ENCODE results near the gene MYH16.
"Not testable (repeated sequence)": the region's sequence is repeated elsewhere in the genome, so short reads cannot be mapped to it uniquely, and the experiment has no call there.

MYH16 gene

DNA sequence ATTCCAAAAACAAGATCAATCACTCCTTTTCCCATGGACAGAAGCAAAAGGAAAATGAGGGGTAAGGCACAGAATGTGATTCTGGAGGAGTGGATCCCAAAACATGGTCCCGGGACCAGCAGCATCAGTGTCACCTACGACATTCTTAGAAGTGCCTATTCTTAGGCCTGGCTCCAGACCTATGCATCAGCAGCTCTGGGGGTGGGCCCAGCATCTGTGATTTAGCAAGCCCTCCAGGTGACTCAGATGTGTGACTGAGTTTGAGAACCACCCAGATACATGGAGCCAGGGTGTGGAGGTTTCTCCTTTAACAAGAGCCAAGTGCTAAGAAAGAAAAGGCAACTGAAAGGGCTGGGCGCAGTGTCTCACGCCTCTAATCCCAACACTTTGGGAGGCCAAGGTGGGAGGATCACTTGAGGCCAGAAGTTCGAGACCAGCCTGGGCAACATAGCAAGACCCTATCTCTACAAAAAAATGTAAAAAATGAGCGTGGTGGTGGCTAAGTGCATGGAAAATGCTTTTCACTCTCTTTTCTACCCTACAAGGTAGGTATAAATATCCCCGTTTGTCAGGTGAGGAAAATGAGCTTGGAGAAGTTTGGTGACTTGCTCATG is 35.9 kb downstream of the MYH16 start:
- no peak for FAIRE-seq

- FAIRE-seq, result no peak
Observed at GRCh38 chr7:99309111-99309510, 36.5 kb downstream of the MYH16 start.

- FAIRE-seq, result no peak
Observed at GRCh38 chr7:99310004-99310403, 37.4 kb downstream of the MYH16 start.

GRCh38 chr7:99311702-99312101 is 39.1 kb downstream of the MYH16 start:
- no peak for FAIRE-seq

DNA sequence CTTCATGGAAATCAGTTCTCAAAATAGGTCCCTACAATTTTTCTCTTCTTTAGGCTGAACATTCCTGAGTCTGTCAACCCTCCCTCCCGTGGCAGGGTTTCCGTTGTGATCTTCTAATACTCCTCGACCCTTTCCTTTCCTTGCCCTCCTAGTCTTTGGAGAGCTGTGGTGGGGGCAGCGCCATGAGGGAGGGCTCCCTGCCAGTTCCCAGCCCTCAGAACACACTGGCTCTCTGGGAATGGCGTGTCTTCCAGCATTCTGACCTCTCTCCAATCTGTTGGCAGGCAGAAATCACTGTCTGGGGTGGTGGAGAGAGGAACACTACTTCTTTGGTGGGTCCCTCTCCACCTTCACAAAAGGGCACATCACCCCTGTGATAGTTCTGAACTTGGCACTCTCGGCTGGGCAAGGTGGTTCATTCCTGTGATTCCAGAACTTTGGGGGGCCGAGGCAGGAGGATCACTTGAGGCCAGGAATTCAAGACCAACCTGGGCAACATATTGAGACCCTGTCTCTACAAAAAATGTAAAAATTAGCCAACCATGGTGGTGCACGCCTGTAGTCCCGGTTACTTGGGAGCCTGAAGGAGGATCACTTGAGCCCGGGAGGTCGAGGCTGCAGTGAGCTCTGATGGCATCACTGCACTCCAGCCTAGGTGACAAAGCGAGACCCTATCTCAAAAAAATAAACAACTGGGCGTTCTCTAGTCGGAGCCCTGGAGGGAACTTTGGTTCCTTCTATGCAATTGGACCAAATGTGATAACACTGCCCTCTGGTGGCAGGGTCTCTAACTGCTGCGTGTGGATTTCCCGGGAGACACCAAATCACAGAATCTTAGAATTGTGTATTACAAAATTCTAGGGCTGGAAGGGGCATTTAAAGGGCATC is 39.9 kb downstream of the MYH16 start:
- peak; percentile 42 for FAIRE-seq

- no peak for FAIRE-seq
Observed at GRCh38 chr7:99313204-99313573, 40.5 kb downstream of the MYH16 start.

GRCh38 chr7:99314504-99314903 is 41.9 kb downstream of the MYH16 start:
- no peak for FAIRE-seq

DNA sequence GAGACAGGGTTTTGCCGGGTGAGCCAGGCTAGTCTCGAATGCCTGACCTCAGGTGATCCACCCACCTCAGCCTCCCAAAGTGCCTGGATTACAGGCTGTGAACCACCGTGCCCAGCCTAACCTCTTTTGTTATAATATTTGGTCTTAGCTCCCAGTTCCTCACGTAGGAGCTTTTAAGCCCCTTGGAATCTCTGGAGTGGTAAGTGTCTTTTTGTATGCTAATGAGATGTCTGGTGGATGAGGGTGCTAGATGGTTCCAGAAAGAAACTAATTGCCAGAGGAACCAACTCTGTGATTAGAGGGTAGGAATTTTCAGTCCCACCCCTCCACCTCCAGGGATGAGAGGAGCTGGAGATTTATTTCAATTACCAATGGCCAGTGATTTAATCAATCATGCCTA is 47.7 kb downstream of the MYH16 start:
- FAIRE-seq, result no peak

- FAIRE-seq, result not testable (repeated sequence)
Observed at GRCh38 chr7:99322659-99323058, 50.0 kb downstream of the MYH16 start.

DNA sequence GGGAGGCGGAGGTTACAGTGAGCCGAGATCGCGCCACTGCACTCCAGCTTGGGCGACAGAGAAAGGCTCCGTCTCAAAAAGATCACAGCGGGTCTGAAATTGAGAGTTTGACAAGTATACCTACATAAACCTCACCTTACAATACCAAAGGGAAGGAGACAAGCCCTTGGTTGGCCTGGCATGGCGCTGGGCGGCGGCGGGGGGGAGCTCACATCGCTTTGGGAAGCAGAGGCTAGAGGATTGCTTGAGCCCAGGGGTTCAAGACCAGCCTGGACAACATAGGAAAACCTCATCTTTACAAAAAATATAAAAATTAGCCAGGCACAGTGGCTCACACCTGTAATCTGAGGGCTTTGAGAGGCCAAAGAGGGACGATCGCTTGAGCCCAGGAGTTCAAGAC is 51.9 kb downstream of the MYH16 start:
- no peak for FAIRE-seq

DNA sequence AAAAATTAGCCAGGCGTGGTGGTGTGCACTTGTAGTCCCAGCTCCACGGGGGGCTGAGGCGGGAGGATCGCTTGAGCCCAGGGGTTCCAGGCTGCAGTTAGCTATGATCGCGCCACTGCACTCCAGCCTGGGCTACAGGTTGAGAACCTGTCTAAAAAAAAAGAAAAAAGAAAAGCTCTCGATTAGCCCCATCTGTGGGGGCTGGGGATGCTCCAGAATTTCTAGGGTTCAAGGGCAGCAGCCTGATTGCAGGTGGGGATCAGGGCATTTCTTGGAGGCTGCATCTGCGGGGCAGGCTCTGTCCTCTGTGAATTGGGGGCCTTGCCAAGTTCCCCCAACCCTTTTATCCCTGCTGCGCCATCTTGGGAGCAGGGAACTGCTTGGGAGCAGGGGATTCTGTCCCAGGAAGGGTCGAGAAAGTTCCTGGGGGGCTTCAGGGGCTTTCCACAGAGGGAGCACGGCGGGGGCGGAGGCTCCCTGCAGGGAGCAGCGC is 52.4 kb downstream of the MYH16 start:
- no peak for FAIRE-seq

DNA sequence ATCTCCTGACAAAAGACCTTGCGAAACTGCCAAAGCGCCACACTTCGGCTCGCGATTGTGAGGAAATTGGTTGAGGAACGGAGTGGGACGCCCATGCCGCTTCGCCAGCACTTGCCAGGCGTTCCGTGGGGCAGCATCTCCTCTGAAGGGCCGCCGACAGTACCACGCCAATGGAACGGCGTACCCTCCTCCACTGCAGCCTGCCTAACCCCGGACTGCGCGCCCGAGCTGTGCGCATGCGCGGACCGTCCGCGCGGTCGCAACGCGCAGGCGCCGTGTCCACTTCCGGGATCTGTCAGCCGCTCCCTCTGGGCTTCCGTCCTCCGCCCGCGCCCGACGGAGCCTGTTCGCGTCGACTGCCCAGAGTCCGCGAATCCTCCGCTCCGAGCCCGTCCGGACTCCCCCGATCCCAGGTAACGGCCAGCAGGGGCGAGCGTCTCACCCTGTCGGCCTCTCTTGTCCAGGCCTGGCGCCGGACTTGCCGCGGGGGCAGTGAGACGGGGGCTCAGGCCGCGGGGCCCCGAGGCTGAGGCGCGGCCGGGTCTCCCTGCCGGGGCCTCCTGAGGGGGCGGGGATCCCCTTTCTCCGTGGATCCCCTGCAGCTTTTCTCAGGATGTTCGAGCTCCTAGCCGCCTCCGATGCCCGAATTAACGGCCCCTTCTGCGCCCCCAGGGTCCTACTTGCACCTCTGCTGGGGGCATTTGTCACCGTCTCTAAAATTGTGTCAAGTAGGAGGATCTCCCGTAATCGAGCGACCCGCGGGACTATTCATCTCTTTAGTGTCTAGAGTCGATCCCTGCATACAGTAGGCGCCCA is 53.2 kb downstream of the MYH16 start, which contains the start of gene ARPC1A:
ARPC1A (plus strand) TSS at position 307 of the 816 bp plus-strand sequence. CDS start 7,456 bp downstream, outside the sequence.
- FAIRE-seq, result no peak

- FAIRE-seq, result no peak
Observed at GRCh38 chr7:99326408-99326782, 53.8 kb downstream of the MYH16 start.

DNA sequence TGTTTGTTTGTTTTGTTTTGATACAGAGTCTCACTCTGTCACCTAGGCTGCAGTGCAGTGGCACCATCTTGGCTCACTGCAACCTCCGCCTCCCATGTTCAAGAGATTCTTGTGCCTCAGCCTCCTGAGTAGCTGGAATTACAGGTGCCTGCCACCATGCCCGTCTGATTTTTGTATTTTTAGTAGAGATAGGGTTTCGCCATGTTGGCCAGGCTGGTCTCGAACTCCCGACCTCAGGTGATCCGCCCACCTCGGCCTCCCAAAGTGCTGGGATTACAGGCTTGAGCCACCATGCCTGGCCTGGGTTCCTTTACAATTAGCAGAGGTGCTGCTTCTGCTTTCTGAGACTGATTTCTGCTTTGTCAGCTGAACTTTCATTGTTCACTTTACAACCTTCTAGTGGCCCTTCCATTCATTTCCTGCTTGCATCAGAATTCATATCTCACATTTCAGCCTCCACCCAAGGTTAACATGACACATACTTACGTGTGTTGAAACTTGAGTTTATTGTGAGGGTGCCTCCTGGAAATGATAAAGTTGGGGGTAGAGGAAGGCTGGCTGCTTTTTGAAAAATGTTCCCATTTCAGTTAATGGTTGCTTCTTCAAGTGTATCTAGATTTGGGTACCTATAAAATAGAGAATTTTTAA is 57.8 kb downstream of the MYH16 start:
- FAIRE-seq, result not testable (repeated sequence)

- FAIRE-seq, result no peak
Observed at GRCh38 chr7:99331002-99331401, 58.4 kb downstream of the MYH16 start.

DNA sequence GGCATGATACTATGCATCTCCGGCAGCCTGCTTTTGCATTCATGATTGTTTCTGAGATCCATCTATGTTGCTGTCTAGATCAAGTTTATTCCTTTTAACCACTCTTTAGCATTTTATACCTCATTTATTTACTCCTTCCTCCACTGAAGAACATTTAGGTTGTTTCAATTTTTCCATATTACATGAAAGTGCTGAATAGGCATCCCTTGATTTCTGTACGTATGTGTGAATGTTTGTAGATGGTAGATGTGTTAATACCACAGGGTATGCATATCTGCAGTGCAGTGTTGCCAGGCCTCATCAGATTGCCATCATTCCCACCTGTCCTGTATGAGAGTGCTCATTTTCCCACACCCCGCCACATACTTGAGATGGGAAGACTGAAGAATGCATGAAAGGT is 67.0 kb downstream of the MYH16 start:
- FAIRE-seq, result no peak

GRCh38 chr7:99340659-99341058 is 68.0 kb downstream of the MYH16 start:
- FAIRE-seq, result no peak

DNA sequence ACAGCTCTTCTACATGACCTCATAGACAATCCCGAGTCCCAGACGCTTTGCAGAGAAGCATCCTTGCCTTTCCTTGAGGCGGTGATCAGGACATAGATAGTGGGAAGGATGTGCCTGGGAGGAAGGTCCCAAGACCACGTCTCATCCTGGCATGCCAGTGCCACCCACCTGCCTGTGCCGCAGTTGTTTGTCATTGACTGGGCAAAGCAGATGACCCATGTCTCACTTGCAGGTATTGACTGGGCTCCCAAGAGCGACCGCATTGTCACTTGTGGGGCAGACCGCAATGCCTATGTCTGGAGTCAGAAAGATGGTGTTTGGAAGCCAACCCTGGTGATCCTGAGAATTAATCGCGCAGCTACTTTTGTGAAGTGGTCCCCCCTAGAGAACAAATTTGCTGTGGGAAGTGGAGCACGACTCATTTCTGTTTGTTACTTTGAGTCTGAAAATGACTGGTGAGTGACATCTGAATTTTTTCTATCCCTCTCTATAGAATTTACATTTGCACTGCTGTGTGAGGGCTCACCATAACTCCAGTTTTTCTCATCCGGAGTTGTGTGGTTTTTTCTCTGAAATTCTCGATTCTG is 71.5 kb downstream of the MYH16 start:
- FAIRE-seq, result no peak

DNA sequence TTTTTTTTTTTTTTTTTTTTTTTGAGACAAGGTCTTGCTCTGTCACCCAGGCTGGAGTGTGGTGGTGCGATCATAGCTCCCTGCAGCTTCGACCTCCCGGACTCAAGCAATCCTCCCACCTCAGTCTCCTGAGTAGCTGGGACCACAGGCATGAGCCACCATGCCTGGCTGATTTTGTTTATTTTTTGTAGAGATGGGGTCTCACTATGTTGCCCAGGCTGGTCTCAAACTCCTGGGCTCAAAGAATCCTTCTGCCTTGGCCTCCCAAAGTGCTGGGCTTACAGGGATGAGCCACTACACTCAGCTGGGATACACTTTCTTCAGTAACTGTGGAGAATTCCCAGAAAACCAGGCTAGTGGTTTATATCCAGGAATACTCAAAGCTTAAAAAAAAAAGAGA is 78.0 kb downstream of the MYH16 start:
- FAIRE-seq, result not testable (repeated sequence)

DNA sequence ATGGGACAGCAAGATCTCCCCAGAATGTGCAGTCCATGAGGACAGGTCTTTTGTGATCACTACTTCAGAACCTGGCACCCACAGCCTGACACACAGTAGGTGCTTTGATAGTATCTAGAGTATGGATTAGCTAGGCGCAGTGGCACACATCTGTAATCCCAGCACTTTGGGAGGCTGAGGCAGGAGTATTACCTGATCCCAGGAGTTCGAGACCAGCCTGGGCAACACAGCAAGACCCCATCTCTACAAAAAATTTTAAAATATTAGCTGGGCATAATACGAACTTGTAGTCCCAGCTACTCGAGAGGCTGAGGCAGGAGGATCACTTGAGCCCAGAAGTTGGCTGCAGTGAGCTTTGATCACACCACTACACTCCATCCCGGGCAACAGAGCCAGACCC is 79.6 kb downstream of the MYH16 start:
- no peak for FAIRE-seq

- no peak for FAIRE-seq
Observed at GRCh38 chr7:99355098-99355497, 82.5 kb downstream of the MYH16 start.

DNA sequence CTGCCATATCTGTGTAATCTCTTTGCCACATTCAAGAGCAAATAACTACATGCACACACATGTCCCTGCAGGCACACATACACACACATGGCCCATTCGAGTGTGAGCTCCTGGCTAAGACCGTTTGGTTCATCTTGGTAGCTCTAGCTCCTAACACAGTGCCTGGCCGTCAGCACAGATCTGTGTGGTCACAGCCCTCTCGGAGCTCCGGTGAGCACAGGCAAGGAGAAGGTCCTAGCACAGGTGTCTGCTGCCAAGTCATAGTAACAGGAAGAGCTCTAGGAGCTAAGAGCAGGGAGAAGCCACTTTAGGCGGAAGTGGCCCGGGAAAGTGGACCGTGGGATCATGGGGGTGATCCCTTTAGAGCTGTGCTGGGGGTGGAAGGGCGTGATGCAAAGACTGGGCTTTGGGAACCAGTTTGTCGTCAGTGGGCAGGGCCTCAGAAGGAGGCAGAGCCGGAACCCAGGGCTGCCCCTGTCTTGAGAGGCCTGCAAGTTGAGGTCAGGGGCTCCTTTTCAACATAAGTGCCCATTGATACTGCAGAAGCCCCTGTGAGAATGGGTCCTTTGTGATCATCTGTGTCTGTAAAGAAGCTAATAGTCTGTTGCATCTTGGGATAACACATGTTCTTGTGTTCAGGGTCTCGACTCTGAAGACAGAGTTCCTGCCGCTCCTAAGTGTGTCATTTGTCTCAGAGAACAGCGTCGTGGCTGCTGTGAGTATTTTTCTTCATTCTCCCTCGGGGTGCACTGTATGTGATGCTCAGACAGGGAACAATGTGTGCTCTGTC is 85.3 kb downstream of the MYH16 start:
- no peak for FAIRE-seq

All from G401.6 (cell line).